HG03064 (cell line): ENCODE data around the gene C19orf47.
"Not testable (repeated sequence)": the region's sequence is repeated elsewhere in the genome, so short reads cannot be mapped to it uniquely, and the experiment has no call there.

Experiments
- ATAC-seq: cut with Tn5 transposase; IDR thresholded peaks from one replicate; pipeline ENCODE4 v1.9.1; 2021; ENCODE audit warnings: low read depth; ENCODE audit not compliant: unreplicated experiment

C19orf47 gene

DNA sequence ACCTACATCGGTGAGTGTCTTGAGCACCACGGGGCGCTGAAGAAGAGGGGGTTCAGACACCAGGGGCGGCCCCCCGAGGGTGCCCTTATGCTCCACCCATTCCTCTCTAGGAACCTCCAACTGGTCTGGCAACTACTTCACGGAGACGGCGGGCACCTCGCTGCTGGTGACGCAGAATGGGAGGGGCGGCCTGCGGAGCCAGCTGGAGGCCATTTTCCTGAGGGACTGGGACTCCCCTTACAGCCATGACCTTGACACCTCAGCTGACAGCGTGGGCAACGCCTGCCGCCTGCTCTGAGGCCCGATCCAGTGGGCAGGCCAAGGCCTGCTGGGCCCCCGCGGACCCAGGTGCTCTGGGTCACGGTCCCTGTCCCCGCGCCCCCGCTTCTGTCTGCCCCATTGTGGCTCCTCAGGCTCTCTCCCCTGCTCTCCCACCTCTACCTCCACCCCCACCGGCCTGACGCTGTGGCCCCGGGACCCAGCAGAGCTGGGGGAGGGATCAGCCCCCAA, 29.7 kb upstream of the C19orf47 start:
- no peak for ATAC-seq

DNA sequence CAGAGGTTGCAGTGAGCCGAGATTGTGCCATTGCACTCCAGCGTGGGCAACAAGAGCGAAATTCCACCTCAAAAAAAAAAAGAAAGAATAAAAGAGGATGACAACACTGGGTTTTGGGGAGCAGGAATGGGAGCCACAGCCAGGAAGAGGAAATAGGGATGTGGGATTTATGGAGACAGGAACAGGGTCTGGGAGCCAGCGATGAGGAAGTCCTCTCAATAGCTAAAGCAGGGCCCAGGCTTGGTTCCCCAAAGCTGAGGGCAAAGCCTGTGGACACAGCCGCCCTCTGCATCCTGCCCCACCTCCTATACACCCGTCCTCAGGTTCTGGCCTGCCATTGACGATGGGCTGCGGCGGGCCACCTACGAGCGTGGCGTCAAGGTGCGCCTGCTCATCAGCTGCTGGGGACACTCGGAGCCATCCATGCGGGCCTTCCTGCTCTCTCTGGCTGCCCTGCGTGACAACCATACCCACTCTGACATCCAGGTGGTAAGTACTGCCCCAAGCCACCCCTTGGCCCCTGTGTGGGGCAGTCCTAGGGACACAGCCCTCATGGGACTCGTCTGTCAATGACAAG, 28.2 kb upstream of the C19orf47 start:
- no peak for ATAC-seq

DNA sequence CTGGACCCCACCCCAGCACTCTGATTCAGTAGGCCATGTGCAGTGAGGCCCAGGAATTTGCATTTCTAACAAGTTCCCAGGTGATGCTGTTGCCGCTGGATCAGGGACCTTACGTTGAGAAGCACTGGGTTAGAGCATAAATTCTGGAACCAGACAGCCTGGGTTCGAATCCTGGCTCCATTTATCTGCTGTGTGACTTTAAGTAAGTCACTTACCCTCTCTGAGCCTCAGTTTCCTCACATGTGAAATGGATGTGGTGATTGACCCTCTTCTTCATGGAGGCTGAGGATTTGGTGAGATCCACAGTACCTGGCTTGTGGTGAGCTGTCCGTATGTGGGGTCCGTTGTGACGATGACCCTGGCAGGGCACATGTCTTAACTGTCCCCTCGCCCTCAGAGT, 25.9 kb upstream of the C19orf47 start:
- no peak for ATAC-seq

DNA sequence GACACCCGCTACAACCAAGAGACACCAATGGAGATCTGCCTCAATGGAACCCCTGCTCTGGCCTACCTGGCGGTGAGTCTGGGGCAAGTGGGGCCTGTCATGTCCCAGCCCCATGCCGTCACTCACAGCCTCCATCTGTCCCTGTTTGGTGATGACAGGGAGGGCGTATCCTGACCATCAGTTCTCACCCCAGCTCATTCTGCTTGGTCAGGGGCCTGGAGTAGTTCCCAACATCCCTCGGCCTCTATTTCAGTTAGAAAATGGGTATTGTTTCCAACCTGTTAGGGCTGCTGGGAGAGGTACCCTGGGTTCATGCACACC, 23.6 kb upstream of the C19orf47 start:
- ATAC-seq = no peak

DNA sequence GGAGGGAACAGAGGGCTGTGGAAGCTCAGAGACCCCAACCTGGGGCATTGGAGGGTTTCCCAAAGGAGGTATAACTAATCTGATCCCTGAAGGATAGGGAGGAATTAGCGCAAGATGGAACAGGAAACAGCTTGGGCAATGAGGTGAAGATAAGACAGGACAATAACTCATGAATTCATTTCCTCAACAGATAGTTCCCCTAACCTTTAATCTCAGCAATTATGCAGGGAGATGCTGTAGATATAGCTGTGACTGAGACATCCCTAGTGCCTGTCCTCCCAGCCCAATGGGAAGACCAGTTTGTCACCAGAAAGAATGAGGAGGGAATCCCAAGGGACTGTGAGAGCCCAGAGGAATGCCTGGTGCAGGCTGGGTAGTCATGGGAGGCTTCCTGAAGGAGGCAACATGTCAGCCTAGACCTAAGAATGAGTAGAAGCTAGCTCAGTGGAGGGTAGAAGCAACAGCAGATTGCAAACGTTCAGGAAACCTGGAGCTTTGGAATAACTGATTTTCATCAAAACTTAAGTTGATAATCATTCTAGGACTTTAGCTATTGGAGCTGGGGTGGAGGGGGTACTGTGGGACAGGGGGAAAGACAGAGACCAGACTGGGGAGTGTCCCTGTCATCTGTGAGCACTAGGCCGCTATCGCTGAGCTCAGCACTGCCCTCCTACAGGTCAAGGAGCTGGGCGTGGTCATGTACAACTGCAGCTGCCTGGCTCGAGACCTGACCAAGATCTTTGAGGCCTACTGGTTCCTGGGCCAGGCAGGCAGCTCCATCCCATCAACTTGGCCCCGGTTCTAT, 23.0 kb upstream of the C19orf47 start:
- no peak for ATAC-seq

DNA sequence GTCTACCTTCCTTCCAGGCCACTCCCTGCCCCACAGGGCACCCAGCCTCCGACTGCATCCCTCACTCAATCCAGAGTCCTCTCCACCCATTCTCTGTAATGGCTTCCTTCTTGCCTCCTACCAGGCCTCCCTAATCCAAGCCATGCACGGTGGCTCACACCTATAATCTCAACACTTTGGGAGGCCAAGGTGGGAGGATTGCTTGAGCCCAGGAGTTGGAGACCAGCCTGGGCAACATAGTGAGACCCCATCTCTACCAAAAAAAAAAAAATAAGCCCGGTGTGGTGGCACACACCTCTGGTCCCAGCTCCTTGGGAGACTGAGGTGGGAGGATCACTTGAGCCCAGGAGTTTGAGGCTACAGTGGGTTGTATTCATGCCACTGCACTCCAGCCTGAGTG, 22.1 kb upstream of the C19orf47 start:
- ATAC-seq = not testable (repeated sequence)

DNA sequence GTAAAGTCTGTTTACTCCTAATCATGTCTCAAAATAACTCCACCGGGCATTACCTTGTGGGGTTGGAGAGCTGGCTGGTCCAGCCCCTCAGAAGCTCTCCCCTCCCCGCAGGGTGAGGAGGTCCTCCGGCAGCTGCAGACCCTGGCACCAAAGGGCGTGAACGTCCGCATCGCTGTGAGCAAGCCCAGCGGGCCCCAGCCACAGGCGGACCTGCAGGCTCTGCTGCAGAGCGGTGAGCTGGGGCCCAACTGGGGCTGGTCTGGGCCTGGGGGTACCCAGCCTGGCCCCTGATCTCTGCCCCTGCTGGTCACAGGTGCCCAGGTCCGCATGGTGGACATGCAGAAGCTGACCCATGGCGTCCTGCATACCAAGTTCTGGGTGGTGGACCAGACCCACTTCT, 21.6 kb upstream of the C19orf47 start:
- no peak for ATAC-seq

DNA sequence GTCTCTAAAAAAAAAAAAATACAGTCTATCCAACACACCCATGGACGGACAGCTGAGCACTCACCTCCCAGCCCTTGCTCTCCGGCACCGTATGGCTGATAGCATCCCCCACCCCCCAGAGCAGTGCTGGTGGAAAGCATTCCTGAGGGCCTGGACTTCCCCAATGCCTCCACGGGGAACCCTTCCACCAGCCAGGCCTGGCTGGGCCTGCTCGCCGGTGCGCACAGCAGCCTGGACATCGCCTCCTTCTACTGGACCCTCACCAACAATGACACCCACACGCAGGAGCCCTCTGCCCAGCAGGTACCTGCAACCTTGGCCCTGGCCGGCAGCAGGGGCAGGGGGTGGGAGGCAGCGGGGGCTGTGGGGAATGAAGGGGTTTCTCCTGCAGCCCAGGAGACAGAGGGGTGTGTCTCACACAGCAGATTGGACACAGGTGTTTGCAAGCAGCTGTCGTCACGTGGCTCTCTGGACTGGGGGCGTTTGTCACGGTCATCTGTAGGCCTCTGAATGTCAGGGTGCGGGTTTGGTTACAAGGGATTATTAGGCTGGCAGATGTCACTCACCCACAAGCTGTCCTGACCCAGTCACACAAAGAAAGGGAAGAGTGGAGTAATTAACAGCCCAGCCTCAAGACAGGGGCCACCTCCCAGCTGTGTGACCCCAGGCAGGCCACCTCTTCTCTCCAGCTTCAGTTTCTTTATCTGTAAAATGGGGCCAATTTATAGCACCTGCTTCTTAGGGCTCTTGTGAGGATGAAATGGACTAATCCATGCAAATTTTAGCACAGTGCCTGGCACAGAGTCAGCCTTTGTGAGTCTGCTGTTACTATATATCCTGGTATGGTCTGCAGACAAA, 19.6 kb upstream of the C19orf47 start:
- no peak for ATAC-seq

DNA sequence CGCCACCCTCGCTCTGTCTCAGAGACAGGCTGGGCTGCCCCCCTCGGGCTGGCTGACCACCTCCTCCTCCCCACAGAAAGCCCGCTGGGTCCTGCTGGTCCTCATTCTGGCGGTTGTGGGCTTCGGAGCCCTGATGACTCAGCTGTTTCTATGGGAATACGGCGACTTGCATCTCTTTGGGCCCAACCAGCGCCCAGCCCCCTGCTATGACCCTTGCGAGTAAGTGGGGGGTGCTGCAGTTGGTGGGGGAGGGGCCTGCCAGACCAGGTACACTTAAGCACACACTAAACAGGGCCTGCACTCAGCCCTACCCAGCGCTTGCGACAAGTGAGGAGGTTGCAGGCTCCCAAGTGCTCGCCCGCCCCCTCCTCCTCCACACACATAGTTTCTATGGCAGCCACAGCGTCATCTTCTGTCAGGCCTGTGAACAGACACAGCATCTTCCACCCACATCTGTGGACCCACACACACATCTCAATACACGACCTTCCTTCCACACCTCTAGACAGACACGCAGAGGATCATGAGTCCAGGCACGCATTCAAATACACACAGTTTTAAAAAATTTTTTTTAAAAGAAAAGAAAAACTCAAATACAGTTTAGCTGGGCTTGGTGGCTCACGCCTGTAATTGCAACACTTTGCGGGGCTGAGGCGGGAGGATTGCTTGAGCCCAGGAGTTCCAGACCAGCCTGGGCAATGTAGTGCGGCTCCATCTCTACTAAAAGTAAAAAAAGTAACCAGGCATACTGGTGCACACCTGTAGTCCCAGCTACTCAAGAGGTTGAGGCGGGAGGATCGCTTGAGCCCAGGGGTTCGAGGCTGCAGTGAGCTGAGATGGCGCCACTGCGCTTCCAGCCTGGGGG, 18.7 kb upstream of the C19orf47 start:
- ATAC-seq = no peak

DNA sequence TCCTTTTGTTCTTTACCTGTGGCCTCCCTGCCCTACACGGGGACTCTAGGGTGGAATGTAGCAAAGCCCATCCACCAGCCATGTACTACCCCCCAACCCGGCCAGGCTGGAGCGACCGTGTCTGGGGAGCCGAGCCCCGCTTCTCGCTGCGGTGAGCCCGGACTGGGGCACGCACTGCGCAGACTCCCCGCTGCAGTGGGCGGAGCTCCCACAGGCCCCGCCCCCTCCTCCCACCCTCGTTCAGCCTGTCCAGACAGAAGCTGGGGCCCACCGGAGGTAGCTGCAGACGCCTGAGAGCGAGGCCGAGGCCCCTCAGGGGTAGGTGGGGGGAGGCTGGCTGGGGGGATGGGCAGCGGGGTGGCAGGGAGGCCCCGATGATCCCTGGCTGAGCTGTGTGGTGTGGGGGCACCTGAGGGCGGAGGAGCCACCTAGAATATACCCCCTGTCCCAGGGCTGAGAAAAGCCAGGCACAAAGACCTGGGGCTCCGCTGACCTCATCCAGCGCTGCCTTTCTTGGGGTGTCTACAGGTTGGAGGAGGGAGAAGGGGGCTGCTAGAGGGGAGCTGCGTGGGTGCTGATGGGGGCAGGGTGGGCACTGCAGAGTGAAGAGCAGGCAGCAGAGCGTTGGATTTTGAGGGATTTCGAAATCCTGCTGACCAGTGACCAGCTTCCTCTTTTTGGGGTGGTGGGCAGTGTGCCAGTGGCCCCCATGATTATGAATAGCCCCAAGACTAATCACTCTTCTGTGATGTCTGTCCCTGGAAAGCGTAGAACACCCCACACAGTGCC, 17.6 kb upstream of the C19orf47 start:
- ATAC-seq = no peak

DNA sequence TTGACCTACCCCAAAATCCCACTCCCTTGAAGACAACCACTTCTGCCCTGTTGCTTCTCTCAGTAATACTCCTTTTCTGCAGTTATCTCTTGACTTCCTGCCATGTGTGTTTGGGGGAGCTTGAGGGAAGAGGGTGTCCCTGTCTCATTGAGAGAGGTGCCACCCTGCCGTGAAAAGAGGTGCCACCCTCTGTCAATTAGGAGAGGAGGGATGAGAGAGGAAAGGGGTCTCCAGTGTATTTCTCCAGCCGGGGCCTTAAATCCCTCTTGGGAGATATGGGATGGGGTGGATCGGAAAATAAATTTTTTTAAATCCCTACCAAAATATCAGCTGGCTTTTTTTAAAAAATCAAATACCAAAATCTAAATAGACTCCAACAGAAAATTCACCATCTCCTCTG, 16.8 kb upstream of the C19orf47 start:
- ATAC-seq = no peak

DNA sequence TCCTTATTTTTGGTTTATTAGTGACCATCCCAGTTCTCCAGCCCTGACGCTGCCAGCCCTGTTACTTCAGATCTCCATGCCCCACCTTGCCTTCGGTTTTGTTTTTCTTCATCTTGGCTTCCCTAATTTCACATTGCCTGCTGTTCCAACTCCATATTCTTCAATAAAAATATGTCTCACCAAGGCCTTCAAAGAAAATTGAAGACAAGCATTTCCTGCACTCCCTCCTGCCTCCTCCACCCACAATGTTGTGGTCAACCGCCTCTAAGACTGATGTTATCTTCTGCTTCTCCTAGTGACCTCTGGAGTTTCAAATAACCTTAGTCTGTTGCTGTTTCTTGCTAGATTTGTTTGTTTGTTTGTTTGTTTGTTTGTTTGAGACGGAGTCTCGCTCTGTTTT, 14.9 kb upstream of the C19orf47 start:
- ATAC-seq = no peak

DNA sequence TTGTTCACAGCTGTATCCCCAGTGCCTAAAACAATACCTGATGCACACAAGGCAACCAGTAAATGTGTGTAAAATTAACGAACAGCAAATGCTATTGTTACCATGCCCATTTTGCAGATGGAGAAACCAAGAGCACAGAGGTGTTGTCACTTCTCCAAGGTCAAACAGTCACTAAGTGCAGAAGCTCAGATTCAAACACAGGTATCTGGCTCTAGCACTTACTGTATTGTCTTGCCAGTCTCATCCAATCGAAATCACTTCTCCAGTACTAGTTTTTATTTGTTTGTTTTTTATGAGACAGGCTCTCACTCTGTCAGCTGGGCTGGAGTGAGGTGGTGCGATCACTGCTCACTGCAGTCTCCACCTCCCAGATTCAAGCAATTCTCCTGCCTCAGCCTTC, 14.0 kb upstream of the C19orf47 start:
- ATAC-seq = no peak

DNA sequence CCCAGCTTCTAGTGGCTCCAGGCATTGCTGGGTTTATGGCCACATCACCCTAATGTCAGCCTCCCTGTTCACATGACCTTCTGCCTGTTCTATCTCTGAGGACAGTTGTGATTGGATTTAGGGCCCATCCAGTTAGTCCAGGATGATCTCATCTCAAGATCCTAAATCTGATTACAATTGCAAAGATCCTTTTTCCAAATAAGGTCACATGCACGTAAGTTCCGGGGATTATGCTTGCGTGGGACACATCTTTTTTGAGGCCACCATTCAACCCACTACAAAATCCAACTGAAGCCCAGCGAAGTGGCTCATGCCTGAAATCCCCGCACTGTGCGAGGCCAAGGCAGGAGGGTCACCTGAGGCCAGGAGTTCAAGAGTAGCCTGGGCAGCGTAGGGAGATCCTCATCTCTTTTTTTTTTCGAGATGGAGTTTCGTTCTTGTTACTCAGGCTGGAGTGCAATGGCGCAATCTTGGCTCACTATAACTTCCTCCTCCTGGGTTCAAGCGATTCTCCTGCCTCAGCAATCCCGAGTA, 12.6 kb upstream of the C19orf47 start:
- no peak for ATAC-seq

DNA sequence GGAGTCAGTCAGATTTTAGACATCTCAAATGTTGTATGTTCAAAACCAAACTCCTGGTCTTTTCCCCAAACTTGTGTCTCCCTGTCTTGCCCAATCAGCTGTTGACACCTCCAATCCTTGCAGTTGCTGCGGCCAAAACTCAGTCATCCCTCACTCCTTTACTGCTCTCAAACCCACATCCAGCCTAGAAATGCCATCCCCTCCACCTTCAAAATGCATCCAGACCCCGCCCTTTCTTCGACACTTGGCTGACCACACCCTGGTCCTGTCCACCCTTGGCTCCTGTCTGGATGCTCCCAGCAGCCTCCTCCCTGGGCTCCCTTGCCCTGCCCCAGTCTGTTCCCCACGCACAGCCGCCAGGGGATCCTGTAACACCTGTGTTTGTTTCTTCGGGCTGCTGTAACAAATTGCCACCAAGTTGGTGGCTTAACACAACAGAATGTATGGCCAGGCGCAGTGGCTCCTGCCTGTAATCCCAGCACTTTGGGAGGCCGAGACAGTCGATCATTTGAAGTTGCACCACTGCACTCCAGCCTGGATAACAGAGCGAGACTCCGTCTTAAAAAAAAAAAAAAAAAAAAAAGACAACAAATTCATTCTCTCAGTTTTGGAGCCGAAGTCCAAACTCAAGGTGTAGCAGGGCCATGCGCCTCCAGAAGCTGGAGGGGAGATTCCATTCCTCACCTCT, 12.0 kb upstream of the C19orf47 start:
- ATAC-seq = no peak

DNA sequence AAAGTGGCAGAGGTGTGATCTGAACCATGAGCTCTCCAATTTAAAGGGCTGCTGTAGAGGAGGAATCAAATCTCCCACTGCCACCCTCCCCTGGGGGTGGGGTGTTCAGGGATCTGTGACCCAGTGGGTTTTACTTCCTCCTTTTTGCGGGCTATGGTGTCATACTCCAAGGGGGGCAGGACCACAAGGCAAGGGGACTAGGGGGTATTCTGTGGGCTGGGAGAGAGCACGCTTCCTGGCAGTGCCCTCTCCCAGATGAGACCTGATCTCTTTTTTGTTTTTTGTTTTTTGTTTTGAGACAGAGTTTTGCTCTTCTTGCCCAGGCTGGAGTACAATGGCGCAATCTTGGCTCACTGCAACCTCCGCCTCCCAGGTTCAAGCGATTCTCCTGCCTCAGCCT, 10.6 kb upstream of the C19orf47 start:
- ATAC-seq = no peak

DNA sequence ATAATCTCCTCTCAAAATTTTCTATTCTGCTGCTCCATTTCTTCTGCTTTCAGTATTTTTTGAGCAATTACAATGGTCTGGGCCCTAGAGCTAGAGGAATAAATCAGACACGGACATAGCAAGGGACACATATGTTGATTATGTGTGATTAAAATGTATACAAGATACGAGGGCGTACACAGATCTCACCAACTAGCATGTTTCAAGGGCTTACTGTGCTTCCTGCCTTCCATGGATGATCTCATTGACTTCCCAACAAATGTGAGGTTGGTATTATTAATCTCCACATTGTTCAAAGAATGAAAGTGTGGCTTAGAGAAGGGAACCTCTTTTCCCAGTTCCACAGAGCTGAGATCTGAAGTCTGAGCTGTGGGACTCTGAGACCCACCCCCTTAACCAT, 9.4 kb upstream of the C19orf47 start:
- ATAC-seq = no peak

DNA sequence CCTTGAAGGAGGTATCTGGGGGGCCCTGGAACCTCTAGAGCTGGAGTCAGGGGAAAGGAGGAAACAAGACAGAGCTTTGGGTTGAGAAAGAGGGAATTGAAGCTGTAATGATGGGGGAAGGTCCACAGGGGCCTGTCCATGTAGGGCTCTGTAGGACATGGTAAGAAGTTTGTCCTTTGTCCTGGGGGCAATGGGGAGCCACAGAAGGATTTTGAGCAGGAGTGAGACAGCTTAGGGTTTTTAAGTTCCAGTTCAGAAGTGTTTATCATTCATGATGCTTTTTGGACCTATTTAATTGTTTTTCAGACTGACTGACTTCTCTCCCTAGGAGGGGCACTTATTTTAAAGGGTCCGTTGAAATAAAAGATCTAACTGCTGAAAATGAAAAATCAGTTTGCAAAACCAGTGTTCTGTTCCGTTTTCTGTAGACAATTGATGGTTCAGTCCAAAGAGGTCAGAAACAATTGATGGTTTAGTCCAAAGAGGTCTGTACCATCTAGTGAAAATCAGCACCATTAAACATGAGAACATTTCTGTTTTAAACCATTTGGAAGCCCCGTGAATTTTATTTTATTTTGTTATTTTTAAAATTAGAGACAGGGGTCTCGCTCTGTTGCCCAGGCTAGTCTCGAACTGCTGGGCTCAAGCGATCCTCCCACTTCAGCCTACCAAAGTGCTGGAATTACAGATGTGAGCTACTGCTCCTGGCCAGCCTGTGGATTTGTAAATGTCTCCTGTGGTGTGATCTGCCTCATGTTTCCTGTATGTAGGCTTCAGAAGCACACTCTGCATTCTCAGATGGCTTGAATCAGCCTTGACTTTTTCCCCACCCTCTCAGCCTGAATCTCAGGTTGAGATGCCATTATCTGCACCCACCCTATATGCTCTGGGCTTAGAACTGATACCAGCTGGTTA, 8.7 kb upstream of the C19orf47 start:
- no peak for ATAC-seq
